Endothelial cell of umbilical vein (primary cell): Measurements from ENCODE around the gene ENDOG.
"Not testable (repeated sequence)": the region's sequence is repeated elsewhere in the genome, so short reads cannot be mapped to it uniquely, and the experiment has no call there.

Source experiments
- CTCF ChIP-seq, 2 donors: IDR thresholded peaks; 1 replicate in 1 of 2; 2 replicates in 1 of 2; pipeline ENCODE4 v1.5.1; 2011; ENCODE audit warnings: low read length in 2 of 2, mild to moderate bottlenecking in 2 of 2, moderate library complexity in 2 of 2, control low read depth in 1 of 2, inconsistent platforms in 1 of 2, low read depth in 1 of 2; ENCODE audit not compliant: insufficient read depth in 1 of 2; ENCODE audit errors: extremely low read depth in 1 of 2
- EZH2 ChIP-seq: IDR thresholded peaks from 2 replicates; pipeline ENCODE4 v1.6.1; 2012; ENCODE audit warnings: borderline replicate concordance, low read depth, mild to moderate bottlenecking, moderate library complexity, low read length, inconsistent platforms; ENCODE audit not compliant: severe bottlenecking
- FOS ChIP-seq: IDR thresholded peaks from 2 replicates; pipeline ENCODE4 v1.6.1; 2011; ENCODE audit warnings: mild to moderate bottlenecking, low read length, moderate library complexity, borderline replicate concordance; ENCODE audit not compliant: insufficient read depth
- JUN ChIP-seq: IDR thresholded peaks from 2 replicates; pipeline ENCODE4 v1.6.1; 2011; ENCODE audit warnings: borderline replicate concordance, low read depth; ENCODE audit not compliant: insufficient read length, insufficient read depth
- MAX ChIP-seq: IDR thresholded peaks from 2 replicates; pipeline ENCODE4 v1.6.1; 2011; ENCODE audit not compliant: insufficient read depth, insufficient read length
- MYC ChIP-seq: IDR thresholded peaks from one replicate; pipeline ENCODE4 v1.6.1; 2011; ENCODE audit warnings: mild to moderate bottlenecking, low read depth, low read length
- POLR2A ChIP-seq: IDR thresholded peaks from 2 replicates; pipeline ENCODE4 v1.6.1; 2012; ENCODE audit warnings: low read depth, mild to moderate bottlenecking, control low read depth, low read length
- POLR2AphosphoS5 ChIP-seq: IDR thresholded peaks from 2 replicates; pipeline ENCODE4 v1.6.1; 2012; ENCODE audit warnings: low read depth, mild to moderate bottlenecking, control low read depth, low read length, moderate library complexity; ENCODE audit not compliant: insufficient read depth

GRCh38 chr9:128851779-128852600 lies 33.7 kb downstream of the ENDOG start:
- peak in 1 of 2 donors; percentile 28 for TF ChIP-seq CTCF (IDR thresholded peaks at IDR 0.05; ENCODE audit: extremely low read depth in 1 of 2, insufficient read depth in 1 of 2, low read depth in 1 of 2, low read length in 2 of 2)
- not testable (repeated sequence) for TF ChIP-seq EZH2, POLR2A, MAX, JUN, POLR2AphosphoS5, MYC, FOS
